OCI-LY7 (cell line): ENCODE measurements around the gene ZNF160. TPM values are rescaled to one million over a fixed set of nuclear protein-coding genes. Genes with fewer than 3 reads are reported as not detected.

Source experiments
- BruUV-seq: library from RNA; stranded (reverse); fragments of 400-500 nt; replicated peaks from 2 replicates; lab custom pipeline; 2021; lab: Mats Ljungman, UMichigan
- CTCF ChIA-PET: fragments of 300-600 bp; sonication (Branson Sonifier 250); formaldehyde crosslinking; loops from one replicate; lab custom pipeline; 2022; ENCODE audit warnings: antibody characterized with exemption; ENCODE audit not compliant: unreplicated experiment; lab: Charles Lee
- POLR2A ChIA-PET: fragments of 300-600 bp; sonication (Branson Sonifier 250); formaldehyde crosslinking; loops from one replicate; lab custom pipeline; 2022; ENCODE audit warnings: antibody characterized with exemption; lab: Charles Lee
- DNase-seq: peaks from one replicate; pipeline ENCODE4 v3.0.0-alpha.2; 2015; ENCODE audit warnings: low spot score
- H2AFZ ChIP-seq: fragments of 200-600 bp; sonication (generic), shearing (Covaris generic); 2 replicates; pipeline ENCODE4 v1.6.1; 2014; ENCODE audit warnings: mild to moderate bottlenecking, antibody characterized with exemption, low read length, moderate library complexity
- H3K27ac ChIP-seq: fragments of 200-600 bp; sonication (generic); 2 replicates; pipeline ENCODE4 v1.5.1; 2014; ENCODE audit warnings: mixed run types, low read depth, mild to moderate bottlenecking, moderate library complexity, low read length, inconsistent platforms; ENCODE audit not compliant: poor library complexity, severe bottlenecking
- H3K36me3 ChIP-seq: fragments of 200-600 bp; sonication (generic); 2 replicates; pipeline ENCODE4 v1.6.1; 2014; ENCODE audit warnings: mild to moderate bottlenecking, antibody characterized with exemption, low read length, moderate library complexity, mixed read lengths; ENCODE audit not compliant: insufficient read depth
- H3K4me1 ChIP-seq: fragments of 200-600 bp; sonication (generic); 2 replicates; pipeline ENCODE4 v1.5.1; 2014; ENCODE audit warnings: mild to moderate bottlenecking, low read length; ENCODE audit not compliant: insufficient read depth, poor library complexity, severe bottlenecking
- H3K4me2 ChIP-seq: fragments of 200-600 bp; sonication (generic); 2 replicates; pipeline ENCODE4 v1.6.1; 2014; ENCODE audit warnings: mild to moderate bottlenecking, low read length
- H3K4me3 ChIP-seq: fragments of 200-600 bp; sonication (generic); 2 replicates; pipeline ENCODE4 v1.5.1; 2014; ENCODE audit warnings: mild to moderate bottlenecking, low read depth, low read length; ENCODE audit not compliant: poor library complexity, severe bottlenecking
- H3K79me2 ChIP-seq: fragments of 200-600 bp; sonication (generic); 2 replicates; pipeline ENCODE4 v1.6.1; 2016; ENCODE audit warnings: low read depth, mild to moderate bottlenecking, low read length, moderate library complexity, mixed read lengths; ENCODE audit not compliant: insufficient read depth
- H3K9me2 ChIP-seq: fragments of 200-600 bp; sonication (generic); 2 replicates; pipeline ENCODE4 v1.6.1; 2016; ENCODE audit warnings: mild to moderate bottlenecking, low read length, mixed read lengths; ENCODE audit not compliant: insufficient read depth
- H3K9me3 ChIP-seq: fragments of 200-600 bp; sonication (generic); 2 replicates; pipeline ENCODE4 v1.6.1; 2014; ENCODE audit warnings: mild to moderate bottlenecking, mixed run types, low read length, mixed read lengths
- H4K20me1 ChIP-seq: fragments of 200-600 bp; sonication (generic); 2 replicates; pipeline ENCODE4 v1.6.1; 2014; ENCODE audit warnings: mild to moderate bottlenecking, antibody characterized with exemption, low read length, moderate library complexity, mixed read lengths; ENCODE audit not compliant: insufficient read depth
- CTCF ChIP-seq: fragments of 200-600 bp; sonication (generic); conservative IDR thresholded peaks from 2 replicates; pipeline ENCODE4 v1.5.1; 2014; ENCODE audit warnings: mild to moderate bottlenecking, antibody characterized with exemption, low read length, moderate library complexity, mixed read lengths
- EZH2phosphoT487 ChIP-seq: fragments of 200-600 bp; sonication (generic); IDR thresholded peaks from 2 replicates; pipeline ENCODE4 v1.6.1; 2018; ENCODE audit warnings: low read depth, borderline replicate concordance, mild to moderate bottlenecking, mixed run types, antibody characterized with exemption, low read length, moderate library complexity, mixed read lengths
- intact Hi-C: fragments of 100-400 bp; cut with micrococcal nuclease; formaldehyde crosslinking; loops from one replicate; pipeline ENCODE4 v1.10.0; 2022; ENCODE audit not compliant: unreplicated experiment
- total RNA-seq, 2 experiments: library from RNA; depleted of rRNA in 1 of 2; stranded (reverse); fragments of >200 nt in 1 of 2; shearing (Covaris generic) in 1 of 2; gene quantifications; 2 replicates each; pipeline ENCODE4 v1.2.3, GENCODE V29; 2014 to 2022

ZNF160 gene
- total RNA-seq, 2 experiments from 2014 or later: 18.8 to 35.5 TPM

GRCh38 chr19:53079313-53079924 is 23.8 kb downstream of the ZNF160 start:
- H3K4me2 ChIP-seq: no peak overlapping the region
- peaks cover 91% of the 10 kb centered on the region for H3K36me3 ChIP-seq
- ChIA-PET CTCF (no interaction called here), POLR2A (no interaction called here)
- H3K9me3 ChIP-seq: peaks cover 15% of the 10 kb centered on the region; the same call in 1 of the 2 replicates
- DNase-seq: no peak
- H3K4me3 ChIP-seq: no peak overlapping the region
- peaks cover 4% of the 10 kb centered on the region; the same call in 1 of the 2 replicates for H3K79me2 ChIP-seq
- H4K20me1 ChIP-seq: no peaks in the 10 kb centered on the region
- TF ChIP-seq CTCF (no peak), EZH2phosphoT487 (no peak)
- H3K4me1 ChIP-seq: no peaks in the 10 kb centered on the region
- H2AFZ ChIP-seq: no peak overlapping the region
- H3K27ac ChIP-seq: no peak overlapping the region
- BruUV-seq: no TSS peak
- intact Hi-C loops: no loop called here
- H3K9me2 ChIP-seq: no peaks in the 10 kb centered on the region

- Histone ChIP-seq H3K9me2 (no peaks in the 10 kb centered on the region), H3K9me3 (peaks cover 15% of the 10 kb centered on the region; the same call in 1 of the 2 replicates), H2AFZ (no peak overlapping the region), H3K27ac (no peak overlapping the region), H4K20me1 (no peaks in the 10 kb centered on the region), H3K4me1 (no peaks in the 10 kb centered on the region), H3K79me2 (peaks cover 4% of the 10 kb centered on the region; the same call in 1 of the 2 replicates), H3K36me3 (peaks cover 91% of the 10 kb centered on the region), H3K4me3 (no peak overlapping the region), H3K4me2 (no peak overlapping the region)
- ChIA-PET CTCF (no interaction called here), POLR2A (no interaction called here)
- no peak for DNase-seq
- intact Hi-C loops: no loop called here
- no peak for TF ChIP-seq CTCF
- no peak for TF ChIP-seq EZH2phosphoT487
- BruUV-seq: no TSS peak
Measured at GRCh38 chr19:53078668-53079067, 24.6 kb downstream of the ZNF160 start.

- Histone ChIP-seq H3K4me3 (no peak overlapping the region), H3K36me3 (peaks cover 90% of the 10 kb centered on the region), H3K9me3 (peaks cover 15% of the 10 kb centered on the region; the same call in 1 of the 2 replicates), H3K4me1 (no peaks in the 10 kb centered on the region), H3K27ac (no peak overlapping the region), H3K9me2 (no peaks in the 10 kb centered on the region), H2AFZ (no peak overlapping the region), H4K20me1 (no peaks in the 10 kb centered on the region), H3K79me2 (peaks cover 4% of the 10 kb centered on the region; the same call in 1 of the 2 replicates), H3K4me2 (no peak overlapping the region)
- TF ChIP-seq CTCF: peak; percentile 75
- TF ChIP-seq EZH2phosphoT487: no peak
- no TSS peak for BruUV-seq
- ChIA-PET CTCF (no interaction called here), POLR2A (no interaction called here)
- intact Hi-C loops: no loop called here
- DNase-seq: peak; percentile 25
Measured at GRCh38 chr19:53076984-53077383, 26.2 kb downstream of the ZNF160 start.
